Activated gamma-delta T cell treated with Interleukin-2 at 50 U/mL for 16 hours (primary cell): ENCODE measurements around the gene LSR.

Experiments
- DNase-seq: peaks from one replicate; pipeline ENCODE4 v3.0.0-alpha.2; 2020

The LSR gene

GRCh38 chr19:35290381-35291127, 41.8 kb downstream of the LSR start:
- DNase-seq: no peak

- no peak for DNase-seq
Measured at GRCh38 chr19:35291259-35291658, 42.5 kb downstream of the LSR start.

GRCh38 chr19:35291916-35292315, 43.1 kb downstream of the LSR start, which contains the start of gene MAG:
Gene MAG, plus strand, starts transcription at chr19:35292161. Its CDS starts 3,248 bp downstream, at chr19:35295409.
- no peak for DNase-seq

GRCh38 chr19:35292421-35293362, 43.9 kb downstream of the LSR start:
- no peak for DNase-seq

- no peak for DNase-seq
Measured at GRCh38 chr19:35293363-35293739, 44.5 kb downstream of the LSR start.

GRCh38 chr19:35293808-35294207, 45.0 kb downstream of the LSR start:
- no peak for DNase-seq

- DNase-seq: no peak
Measured at GRCh38 chr19:35294328-35294727, 45.5 kb downstream of the LSR start.

GRCh38 chr19:35294859-35295791, 46.3 kb downstream of the LSR start:
- no peak for DNase-seq

- peak; percentile 35 for DNase-seq
Measured at GRCh38 chr19:35295792-35296462, 47.1 kb downstream of the LSR start.

GRCh38 chr19:35296644-35297514, 48.1 kb downstream of the LSR start:
- DNase-seq: no peak

GRCh38 chr19:35297515-35297848, 48.7 kb downstream of the LSR start:
- no peak for DNase-seq

GRCh38 chr19:35297922-35298321, 49.1 kb downstream of the LSR start:
- no peak for DNase-seq

- no peak for DNase-seq
Measured at GRCh38 chr19:35298561-35298972, 49.8 kb downstream of the LSR start.

- DNase-seq: no peak
Measured at GRCh38 chr19:35299523-35300338, 50.9 kb downstream of the LSR start.

GRCh38 chr19:35300339-35300649, 51.5 kb downstream of the LSR start:
- no peak for DNase-seq

- no peak for DNase-seq
Measured at GRCh38 chr19:35301961-35302360, 53.2 kb downstream of the LSR start.

- no peak for DNase-seq
Measured at GRCh38 chr19:35302446-35302845, 53.6 kb downstream of the LSR start.

GRCh38 chr19:35303357-35303915, 54.6 kb downstream of the LSR start:
- no peak for DNase-seq

- no peak for DNase-seq
Measured at GRCh38 chr19:35304036-35304435, 55.2 kb downstream of the LSR start.

- DNase-seq: no peak
Measured at GRCh38 chr19:35305181-35305580, 56.4 kb downstream of the LSR start.
